ENCODE data around the gene MYF5.

DNA sequence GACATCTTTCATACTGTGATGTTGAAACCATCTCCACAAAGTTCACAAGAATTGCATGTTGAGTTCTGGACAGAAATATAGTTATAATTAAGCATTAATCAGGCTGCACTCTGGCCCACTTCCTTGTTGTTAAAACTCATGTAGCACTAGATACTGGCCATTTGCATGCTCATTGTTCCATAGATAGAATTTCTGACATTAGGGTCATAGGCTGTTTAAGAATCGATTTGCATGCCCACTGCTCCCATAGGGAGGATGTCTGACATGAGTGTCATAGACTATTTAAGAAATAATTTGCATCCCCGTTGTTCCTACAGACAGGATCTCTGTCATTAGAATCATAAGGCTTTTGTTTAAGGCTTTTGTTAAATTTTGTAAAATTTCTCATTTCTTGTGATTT, 50.2 kb downstream of the MYF5 start:
- TF ChIP-seq, protein P1, sequence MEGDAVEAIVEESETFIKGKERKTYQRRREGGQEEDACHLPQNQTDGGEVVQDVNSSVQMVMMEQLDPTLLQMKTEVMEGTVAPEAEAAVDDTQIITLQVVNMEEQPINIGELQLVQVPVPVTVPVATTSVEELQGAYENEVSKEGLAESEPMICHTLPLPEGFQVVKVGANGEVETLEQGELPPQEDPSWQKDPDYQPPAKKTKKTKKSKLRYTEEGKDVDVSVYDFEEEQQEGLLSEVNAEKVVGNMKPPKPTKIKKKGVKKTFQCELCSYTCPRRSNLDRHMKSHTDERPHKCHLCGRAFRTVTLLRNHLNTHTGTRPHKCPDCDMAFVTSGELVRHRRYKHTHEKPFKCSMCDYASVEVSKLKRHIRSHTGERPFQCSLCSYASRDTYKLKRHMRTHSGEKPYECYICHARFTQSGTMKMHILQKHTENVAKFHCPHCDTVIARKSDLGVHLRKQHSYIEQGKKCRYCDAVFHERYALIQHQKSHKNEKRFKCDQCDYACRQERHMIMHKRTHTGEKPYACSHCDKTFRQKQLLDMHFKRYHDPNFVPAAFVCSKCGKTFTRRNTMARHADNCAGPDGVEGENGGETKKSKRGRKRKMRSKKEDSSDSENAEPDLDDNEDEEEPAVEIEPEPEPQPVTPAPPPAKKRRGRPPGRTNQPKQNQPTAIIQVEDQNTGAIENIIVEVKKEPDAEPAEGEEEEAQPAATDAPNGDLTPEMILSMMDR (IDR thresholded peaks at IDR 0.05): no peak
- TF ChIP-seq POLR2A (IDR thresholded peaks at IDR 0.05) (no peak), EP300 (IDR thresholded peaks at IDR 0.05) (no peak)

Measured in ovary (tissue), 3 donors.